K562 (cell line): ENCODE results near the gene PPP1R15B. TPM values are rescaled to one million over a fixed set of nuclear protein-coding genes. Genes with fewer than 3 reads are reported as not detected.
A peak's percentile ranks its signal among the peaks of the same experiment; 100 is the strongest.

ENCODE experiments used
- ARID2 ChIP-seq: fragments of 450-650 bp; IDR thresholded peaks from 2 replicates; pipeline ENCODE4 v1.6.1; 2017; ENCODE audit warnings: antibody characterized with exemption, mild to moderate bottlenecking
- CREM ChIP-seq: IDR thresholded peaks from 2 replicates; pipeline ENCODE4 v1.6.1; 2014; ENCODE audit warnings: antibody characterized with exemption, low read depth
- ELF4 ChIP-seq: fragments of 450-650 bp; formaldehyde crosslinking; IDR thresholded peaks from 2 replicates; pipeline ENCODE4 v1.4.0; 2022; ENCODE audit warnings: missing genetic modification characterization
- NCOA2 ChIP-seq, 2 experiments: fragments of 450-650 bp; IDR thresholded peaks; 2 replicates each; pipeline ENCODE4 v1.6.1; 2018; ENCODE audit warnings: mild to moderate bottlenecking in 2 of 2, moderate library complexity in 1 of 2; ENCODE audit not compliant: partially characterized antibody in 2 of 2
- PHF8 ChIP-seq: fragments of 200-600 bp; sonication (generic); IDR thresholded peaks from 2 replicates; pipeline ENCODE4 v1.6.1; 2012; ENCODE audit warnings: mixed run types, mild to moderate bottlenecking, inconsistent platforms, low read length, moderate library complexity, borderline replicate concordance
- PRPF4 ChIP-seq: fragments of 200-400 bp; formaldehyde crosslinking; IDR thresholded peaks from one replicate; pipeline ENCODE4 v1.6.1; 2017; ENCODE audit warnings: low read length, low read depth, mild to moderate bottlenecking; ENCODE audit not compliant: insufficient read depth, poor library complexity, severe bottlenecking
- RAD21 ChIP-seq, 2 experiments: fragments of 250-450 bp in 1 of 2; fragments of 450-650 bp in 1 of 2; sonication (Bioruptor Pico) in 1 of 2; formaldehyde crosslinking in 1 of 2; IDR thresholded peaks in 1 of 2; conservative IDR thresholded peaks in 1 of 2; 2 replicates each; pipeline versions ENCODE4 v1.4.0 to v1.8.0; 2020 to 2022; ENCODE audit warnings: mild to moderate bottlenecking in 2 of 2, moderate library complexity in 1 of 2
- SMC3 ChIP-seq: conservative IDR thresholded peaks from 2 replicates; pipeline ENCODE4 v1.6.1; 2011; ENCODE audit warnings: low read depth, low read length, improper control_type of control experiment; ENCODE audit not compliant: insufficient read depth
- TEAD1 ChIP-seq, 2 experiments: fragments of 450-650 bp in 1 of 2; sonication (generic) in 1 of 2; formaldehyde crosslinking; IDR thresholded peaks; 2 replicates each; pipeline versions ENCODE4 v1.4.0 to v1.8.0; 2020 to 2022; ENCODE audit warnings: mild to moderate bottlenecking in 2 of 2, missing genetic modification reagents in 1 of 2
- polyA plus RNA-seq, 8 experiments: library from polyadenylated mRNA; depleted of rRNA in 4 of 8; stranded (reverse) in 5 of 8; unstranded in 3 of 8; fragments of >200 nt; fragmentation: Nextera tagmentation in 2 of 8; fragmentation: Illumina TruSeq in 1 of 8; extraction: Ambion mirVana in 2 of 8; extraction: Trizol in 1 of 8; gene quantifications; 2 replicates each; pipeline versions ENCODE4 v1.2.1 to v1.2.3, GENCODE V29; 2011 to 2014; ENCODE audit warnings: inconsistent platforms in 1 of 8, missing spikeins in 1 of 8
- total RNA-seq, 7 experiments: library from RNA; depleted of rRNA in 6 of 7; stranded (reverse); fragments of >200 nt in 6 of 7; fragmentation: Illumina TruSeq in 2 of 7; extraction: Trizol in 2 of 7; gene quantifications; 2 replicates each; pipeline versions ENCODE4 v1.2.1 to v1.2.3, GENCODE V29; 2011 to 2021; ENCODE audit warnings: low replicate concordance in 1 of 7
- TF ChIP-seq, protein P1 (sequence below), 3 experiments: IDR thresholded peaks in 2 of 3; conservative IDR thresholded peaks in 1 of 3; 2 replicates each; pipeline ENCODE4 v1.5.1; 2011 to 2012; ENCODE audit warnings: low read length in 3 of 3, mild to moderate bottlenecking in 3 of 3, control low read depth in 2 of 3, improper control_type of control experiment in 1 of 3, inconsistent platforms in 1 of 3, low read depth in 1 of 3, mixed read lengths in 1 of 3, moderate library complexity in 1 of 3; ENCODE audit not compliant: insufficient read depth in 2 of 3
- TF ChIP-seq, protein P2 (sequence below): fragments of 450-650 bp; formaldehyde crosslinking; IDR thresholded peaks from 2 replicates; pipeline ENCODE4 v1.4.0; 2020; ENCODE audit warnings: mild to moderate bottlenecking, moderate library complexity
- TF ChIP-seq, protein P3 (sequence below): IDR thresholded peaks from 2 replicates; pipeline ENCODE4 v1.6.1; 2011; ENCODE audit warnings: borderline replicate concordance, low read depth, mild to moderate bottlenecking, moderate library complexity, low read length; ENCODE audit not compliant: insufficient read depth, poor library complexity, severe bottlenecking

The PPP1R15B gene
- total and polyA plus RNA-seq, 9 of the 15 experiments (the other 6 are each of a cell fraction or from before 2014, with no cell fraction given), result 17.0 to 48.1 (median 30.8) TPM

DNA sequence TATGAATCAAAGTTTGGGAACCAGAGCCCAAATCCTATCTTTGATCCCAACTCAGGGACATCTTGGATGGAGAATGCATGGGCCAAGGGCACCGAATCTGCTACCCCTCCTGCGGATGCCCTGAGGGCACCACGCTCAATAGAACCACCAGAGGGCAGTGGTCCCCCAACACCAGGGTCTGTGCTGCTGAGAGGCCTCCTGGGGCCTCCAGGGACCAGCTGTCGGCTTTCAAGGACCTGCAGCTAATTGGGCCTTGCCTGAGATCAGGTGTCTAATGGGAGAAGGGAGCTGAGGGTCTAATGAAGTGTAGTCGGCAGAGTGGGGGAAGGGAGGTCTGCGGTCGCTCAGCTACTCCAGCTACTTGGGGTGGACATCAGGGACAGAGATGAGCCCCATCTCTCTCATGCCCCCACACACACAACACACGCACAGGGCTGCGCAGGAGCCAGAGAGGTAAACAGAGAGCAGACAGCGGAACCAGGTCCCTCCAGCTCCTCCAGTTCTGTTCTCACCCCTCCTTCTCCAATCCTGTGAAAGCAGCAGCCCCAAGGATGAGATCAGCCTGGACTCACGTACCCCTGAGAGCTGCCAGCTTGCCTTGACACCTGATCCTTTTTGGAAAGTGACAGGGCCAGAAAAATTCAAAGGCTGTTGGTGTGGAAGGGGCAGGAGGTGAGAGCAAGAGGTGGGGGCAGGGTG is 34.9 kb upstream of the PPP1R15B start (continued):
- TF ChIP-seq RAD21 (CRISPR knock-in tag; conservative IDR thresholded peaks at IDR 0.05 in 1 of 2, IDR thresholded peaks at IDR 0.05 in 1 of 2) (peak; percentile 86 to 91), PRPF4 (no peak), PHF8 (no peak), SMC3 (peak; percentile 77), NCOA2 (IDR thresholded peaks at IDR 0.05; ENCODE audit: partially characterized antibody in 2 of 2) (no peak), TEAD1 (CRISPR knock-in tag; IDR thresholded peaks at IDR 0.05) (no peak), ELF4 (CRISPR knock-in tag) (no peak), ARID2 (0 out of 2 replicates have a peak, but pooled peaks have one; percentile 53), CREM (no peak)
- TF ChIP-seq, protein P1, sequence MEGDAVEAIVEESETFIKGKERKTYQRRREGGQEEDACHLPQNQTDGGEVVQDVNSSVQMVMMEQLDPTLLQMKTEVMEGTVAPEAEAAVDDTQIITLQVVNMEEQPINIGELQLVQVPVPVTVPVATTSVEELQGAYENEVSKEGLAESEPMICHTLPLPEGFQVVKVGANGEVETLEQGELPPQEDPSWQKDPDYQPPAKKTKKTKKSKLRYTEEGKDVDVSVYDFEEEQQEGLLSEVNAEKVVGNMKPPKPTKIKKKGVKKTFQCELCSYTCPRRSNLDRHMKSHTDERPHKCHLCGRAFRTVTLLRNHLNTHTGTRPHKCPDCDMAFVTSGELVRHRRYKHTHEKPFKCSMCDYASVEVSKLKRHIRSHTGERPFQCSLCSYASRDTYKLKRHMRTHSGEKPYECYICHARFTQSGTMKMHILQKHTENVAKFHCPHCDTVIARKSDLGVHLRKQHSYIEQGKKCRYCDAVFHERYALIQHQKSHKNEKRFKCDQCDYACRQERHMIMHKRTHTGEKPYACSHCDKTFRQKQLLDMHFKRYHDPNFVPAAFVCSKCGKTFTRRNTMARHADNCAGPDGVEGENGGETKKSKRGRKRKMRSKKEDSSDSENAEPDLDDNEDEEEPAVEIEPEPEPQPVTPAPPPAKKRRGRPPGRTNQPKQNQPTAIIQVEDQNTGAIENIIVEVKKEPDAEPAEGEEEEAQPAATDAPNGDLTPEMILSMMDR (IDR thresholded peaks at IDR 0.05 in 2 of 3, conservative IDR thresholded peaks at IDR 0.05 in 1 of 3; ENCODE audit: insufficient read depth in 2 of 3, low read depth in 1 of 3, low read length in 3 of 3), result peak in 2 of 3 experiments; percentile 72 to 83; a peak in 4 of 6 replicates
- TF ChIP-seq, protein P2, sequence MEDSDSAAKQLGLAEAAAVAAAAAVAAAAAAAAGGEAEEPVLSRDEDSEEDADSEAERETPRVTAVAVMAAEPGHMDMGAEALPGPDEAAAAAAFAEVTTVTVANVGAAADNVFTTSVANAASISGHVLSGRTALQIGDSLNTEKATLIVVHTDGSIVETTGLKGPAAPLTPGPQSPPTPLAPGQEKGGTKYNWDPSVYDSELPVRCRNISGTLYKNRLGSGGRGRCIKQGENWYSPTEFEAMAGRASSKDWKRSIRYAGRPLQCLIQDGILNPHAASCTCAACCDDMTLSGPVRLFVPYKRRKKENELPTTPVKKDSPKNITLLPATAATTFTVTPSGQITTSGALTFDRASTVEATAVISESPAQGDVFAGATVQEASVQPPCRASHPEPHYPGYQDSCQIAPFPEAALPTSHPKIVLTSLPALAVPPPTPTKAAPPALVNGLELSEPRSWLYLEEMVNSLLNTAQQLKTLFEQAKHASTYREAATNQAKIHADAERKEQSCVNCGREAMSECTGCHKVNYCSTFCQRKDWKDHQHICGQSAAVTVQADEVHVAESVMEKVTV, result peak; percentile 83
- TF ChIP-seq, protein P3, sequence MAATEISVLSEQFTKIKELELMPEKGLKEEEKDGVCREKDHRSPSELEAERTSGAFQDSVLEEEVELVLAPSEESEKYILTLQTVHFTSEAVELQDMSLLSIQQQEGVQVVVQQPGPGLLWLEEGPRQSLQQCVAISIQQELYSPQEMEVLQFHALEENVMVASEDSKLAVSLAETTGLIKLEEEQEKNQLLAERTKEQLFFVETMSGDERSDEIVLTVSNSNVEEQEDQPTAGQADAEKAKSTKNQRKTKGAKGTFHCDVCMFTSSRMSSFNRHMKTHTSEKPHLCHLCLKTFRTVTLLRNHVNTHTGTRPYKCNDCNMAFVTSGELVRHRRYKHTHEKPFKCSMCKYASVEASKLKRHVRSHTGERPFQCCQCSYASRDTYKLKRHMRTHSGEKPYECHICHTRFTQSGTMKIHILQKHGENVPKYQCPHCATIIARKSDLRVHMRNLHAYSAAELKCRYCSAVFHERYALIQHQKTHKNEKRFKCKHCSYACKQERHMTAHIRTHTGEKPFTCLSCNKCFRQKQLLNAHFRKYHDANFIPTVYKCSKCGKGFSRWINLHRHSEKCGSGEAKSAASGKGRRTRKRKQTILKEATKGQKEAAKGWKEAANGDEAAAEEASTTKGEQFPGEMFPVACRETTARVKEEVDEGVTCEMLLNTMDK, result peak; percentile 30
